OCI-M2 (cell line): ENCODE results near the gene TNK2.
"Not testable (repeated sequence)": the region's sequence is repeated elsewhere in the genome, so short reads cannot be mapped to it uniquely, and the experiment has no call there.

Source experiments
- DNase-seq: peaks from one replicate; lab custom pipeline; 2025; ENCODE audit not compliant: unreplicated experiment; lab: John Stamatoyannopoulos, UW

TNK2 gene

DNA sequence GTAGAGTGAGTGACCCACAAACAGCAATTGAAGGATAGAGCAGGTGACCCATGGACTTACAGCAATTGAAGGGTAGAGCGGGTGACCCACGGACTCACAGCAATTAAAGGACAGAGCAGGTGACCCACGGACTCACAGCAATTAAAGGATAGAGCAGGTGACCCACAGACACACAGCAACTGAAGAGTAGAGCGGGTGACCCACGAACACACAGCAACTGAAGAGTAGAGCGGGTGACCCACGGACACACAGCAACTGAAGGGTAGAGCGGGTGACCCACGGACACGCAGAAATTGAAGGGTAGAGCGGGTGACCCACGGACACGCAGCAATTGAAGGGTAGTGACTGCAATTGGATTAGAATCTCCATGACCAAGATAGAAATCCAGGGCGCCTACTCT, 9.8 kb upstream of the TNK2 start:
- no peak for DNase-seq

DNA sequence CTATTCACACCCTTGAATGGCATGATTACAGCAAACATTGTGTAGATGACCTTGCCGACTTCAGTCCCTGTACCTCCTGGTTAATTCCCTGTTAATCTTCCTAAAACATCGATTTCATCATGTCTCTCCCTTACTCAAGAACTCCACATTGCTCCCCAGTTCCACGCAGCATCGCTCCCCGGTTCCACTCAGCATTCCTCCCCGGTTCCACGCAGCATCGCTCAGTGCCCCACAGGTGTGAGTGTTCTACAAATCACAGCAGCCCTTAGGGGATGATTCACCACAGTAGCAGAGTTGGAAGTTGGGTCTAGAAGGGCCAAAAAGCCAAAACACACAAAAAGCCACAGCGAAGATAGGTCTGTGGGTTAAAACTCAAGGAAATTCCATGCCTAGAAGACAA, 8.6 kb upstream of the TNK2 start:
- DNase-seq, result no peak

DNA sequence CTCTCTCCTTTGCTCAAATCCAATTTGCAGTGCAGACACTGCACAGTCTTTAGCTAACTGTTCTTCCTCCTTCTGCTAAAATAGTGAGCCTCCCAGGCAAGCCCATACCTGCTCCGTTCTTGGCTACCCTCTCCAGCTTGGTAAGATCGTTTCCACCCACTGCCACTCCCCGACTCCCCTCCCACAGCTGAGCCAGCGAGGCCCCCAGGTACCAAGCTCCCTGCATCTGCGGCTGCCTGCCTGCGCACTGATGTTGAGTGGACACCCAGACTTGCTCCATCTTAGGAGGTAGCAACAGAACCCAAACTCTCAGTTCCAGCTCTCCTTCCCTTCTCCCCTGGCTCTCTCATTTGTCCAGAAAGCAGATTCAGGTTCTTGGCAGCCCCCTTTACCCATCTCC, 7.9 kb upstream of the TNK2 start:
- no peak for DNase-seq

GRCh38 chr3:195914648-195915473, 6.5 kb upstream of the TNK2 start:
- DNase-seq, result no peak

DNA sequence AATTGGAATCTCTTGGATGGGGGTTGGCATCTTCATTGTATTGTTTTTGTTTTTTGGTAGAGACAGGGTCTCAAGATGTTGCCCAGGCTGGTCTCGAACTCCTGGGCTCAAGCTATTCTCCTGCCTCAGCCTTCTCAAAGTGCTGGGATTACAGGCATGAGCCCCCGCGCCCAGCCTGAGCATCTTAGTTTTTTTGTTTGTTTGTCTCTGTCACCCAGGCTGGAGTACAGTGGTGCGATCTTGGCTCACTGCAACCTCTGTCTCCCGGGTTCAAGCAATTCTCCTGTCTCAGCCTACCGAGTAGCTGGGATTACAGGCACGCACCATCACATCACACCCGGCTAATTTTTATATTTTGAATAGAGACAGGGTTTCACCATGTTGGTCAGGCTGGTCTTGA, 5.8 kb upstream of the TNK2 start:
- DNase-seq, result not testable (repeated sequence)

GRCh38 chr3:195913382-195913781, 5.0 kb upstream of the TNK2 start:
- no peak for DNase-seq

DNA sequence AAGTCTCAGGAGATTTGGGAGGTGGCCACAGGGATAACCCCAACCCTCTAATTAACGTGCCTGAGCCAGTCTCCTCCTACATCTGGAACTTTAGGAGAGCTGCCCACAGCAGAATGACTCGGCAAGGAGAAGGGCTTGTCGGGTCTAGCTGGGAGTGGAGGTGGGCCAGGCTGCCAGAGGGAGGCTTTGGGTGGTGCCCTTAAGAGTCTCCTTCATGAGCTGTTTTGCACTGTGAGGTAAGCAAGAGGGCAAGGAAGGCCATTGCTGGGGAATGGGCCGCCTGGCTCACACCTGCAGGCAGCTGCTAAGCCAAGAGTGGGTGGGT, 3.6 kb upstream of the TNK2 start:
- DNase-seq, result no peak

GRCh38 chr3:195911041-195911945, 2.9 kb upstream of the TNK2 start:
- no peak for DNase-seq

- DNase-seq, result no peak
Observed at GRCh38 chr3:195910499-195910845, 2.1 kb upstream of the TNK2 start.

- DNase-seq, result no peak
Observed at GRCh38 chr3:195909644-195910498, 1.5 kb upstream of the TNK2 start.

DNA sequence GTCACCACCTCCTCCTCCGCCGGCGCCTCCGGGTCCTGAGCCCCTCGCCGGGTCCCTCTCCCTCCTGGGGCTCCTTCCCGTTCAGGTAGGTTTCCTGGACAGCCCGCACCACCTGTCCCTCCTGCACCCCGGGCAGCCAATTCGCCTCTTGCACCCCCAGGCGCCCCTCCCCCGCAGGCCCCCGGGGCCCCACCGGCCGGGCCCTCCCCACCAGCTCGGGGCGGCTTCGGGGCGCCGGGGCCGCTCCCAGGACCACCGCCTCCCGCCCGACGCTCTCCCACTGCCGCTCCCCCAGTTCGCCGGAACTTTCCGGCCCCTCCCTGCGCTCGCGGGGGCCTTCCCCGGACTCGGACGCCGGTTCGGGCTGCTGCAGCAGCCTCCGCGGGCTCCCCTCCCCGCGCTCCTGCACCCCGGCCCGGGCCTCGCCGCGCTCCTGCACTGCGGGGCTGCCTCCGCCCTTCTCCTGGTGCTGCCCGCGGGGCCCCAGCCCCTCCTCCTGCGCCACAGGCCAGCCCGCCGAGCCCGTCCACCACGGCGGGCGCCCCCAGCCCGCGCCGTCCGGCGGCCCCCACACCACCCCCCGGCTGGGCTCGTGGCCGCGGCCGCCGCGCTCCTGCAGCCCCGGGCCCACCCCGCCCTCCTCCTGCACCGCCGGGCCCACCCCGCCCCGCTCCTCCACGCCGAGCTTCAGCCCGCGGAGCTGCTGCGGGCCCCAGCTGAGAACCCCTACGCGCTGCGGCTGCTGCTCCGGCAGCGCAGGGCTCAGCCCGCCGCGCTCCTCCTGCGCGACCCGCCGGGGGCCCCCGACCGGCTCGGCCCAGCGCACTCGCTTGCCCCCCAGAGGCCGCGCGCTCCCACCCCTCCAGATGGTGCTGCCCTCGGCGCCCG, 587 bp upstream of the TNK2 start:
- no peak for DNase-seq

DNA sequence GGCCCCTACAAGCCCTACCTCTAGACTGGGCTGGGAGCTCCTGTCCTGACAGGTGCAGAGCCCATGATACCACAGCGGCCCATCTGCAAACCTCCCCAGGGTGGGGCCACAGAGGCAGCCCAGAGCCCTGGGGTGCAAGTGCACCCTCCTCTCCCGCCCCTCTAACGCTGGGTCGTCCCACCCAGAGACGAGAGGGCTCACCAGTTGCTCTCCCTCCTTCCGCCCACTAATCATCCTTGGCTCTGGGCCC, 742 bp downstream of the TNK2 start:
- DNase-seq, result no peak

DNA sequence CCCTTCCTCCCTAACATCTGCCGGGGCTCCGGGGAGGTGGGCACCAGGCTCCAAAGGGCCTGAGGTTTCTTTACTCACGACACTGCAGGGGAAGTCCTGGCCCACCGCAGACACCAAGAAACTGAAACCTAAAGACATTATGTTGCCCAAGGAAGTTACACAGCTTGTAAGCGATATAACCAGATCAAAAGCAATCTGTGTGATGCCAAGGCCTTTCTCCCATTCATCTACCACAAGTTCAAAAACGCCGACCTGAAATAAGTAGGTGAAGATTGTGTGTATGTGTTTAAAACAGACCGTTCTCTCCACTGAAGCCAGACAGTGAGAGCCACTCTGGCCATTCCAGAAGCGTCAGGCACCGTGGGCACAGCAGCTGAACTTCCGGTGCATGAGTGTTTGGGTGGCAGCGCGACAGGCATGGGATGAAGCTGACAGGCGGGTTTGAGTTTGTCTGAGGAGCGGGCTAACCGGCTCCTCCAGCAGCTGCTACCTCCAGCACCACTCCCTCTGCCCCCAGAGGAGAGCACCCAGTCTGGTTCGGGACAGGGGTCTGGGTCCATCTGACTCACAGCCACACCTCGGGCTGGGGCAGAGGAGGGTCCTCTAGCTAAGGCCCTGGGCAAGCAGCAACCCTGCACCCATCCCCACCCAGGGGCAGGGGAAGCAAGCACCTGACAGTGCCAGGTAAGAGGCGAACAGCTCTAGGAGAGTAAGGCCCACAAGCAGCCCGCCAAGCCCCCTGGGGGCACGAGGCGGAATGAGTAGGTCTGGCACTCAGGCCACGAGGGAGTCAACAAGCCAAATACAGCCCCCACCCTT, 1.3 kb downstream of the TNK2 start:
- DNase-seq, result no peak

DNA sequence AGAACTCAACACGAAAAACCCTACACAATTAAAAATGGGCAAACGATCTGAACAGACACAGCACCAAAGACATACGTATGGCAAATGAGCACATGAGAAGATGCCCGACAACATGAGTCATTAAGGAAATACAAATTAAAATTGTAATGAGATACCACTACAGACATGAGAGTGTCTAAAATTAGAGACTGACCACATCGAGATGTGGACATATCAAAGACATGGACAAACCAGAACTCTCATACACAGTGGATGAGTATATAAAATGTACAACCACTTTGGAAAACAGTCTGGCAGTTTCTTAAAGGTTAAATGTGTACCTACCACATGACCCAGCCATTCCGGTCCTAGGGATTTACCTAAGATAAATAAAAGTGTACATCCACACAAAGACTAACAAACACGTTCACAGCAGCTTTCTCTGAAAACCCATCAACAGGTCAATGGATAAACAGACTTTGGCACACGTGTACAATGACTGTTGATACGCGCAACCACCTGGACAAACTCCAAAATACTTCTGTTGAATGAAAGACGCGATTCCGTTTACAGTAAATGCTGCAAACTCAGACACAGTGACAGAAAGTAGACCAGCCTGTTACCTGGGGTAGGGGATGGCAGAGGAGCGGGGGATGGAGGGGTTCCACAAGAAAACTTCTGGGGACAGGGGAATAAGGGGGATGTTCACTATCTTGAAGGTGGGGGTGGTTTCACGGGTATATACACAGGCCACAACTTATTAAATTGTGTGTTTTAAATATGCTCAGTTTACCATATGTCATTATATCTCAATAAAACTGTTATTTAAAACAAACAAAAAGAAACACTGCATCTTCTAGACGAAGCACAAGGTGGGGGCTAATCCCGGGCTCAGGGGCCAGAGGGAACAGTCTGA, 2.1 kb downstream of the TNK2 start:
- DNase-seq, result no peak

DNA sequence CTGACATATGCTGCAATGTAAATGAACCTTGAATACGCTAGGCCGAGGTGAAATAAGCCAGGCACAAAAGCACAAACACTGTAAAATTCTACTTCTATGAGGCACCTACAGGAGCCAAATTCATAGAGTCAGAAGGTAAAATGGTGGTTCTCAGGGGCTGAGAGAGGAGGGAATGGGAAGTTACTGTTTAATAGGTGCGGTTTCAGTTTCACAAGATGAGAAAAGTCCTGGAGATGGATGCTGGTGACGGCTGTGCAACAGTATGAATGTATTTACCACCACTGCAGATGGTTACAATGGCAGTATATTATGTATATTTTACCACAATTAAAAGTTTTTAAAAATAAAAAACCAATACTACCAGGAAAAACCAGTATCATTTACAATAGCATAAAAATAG, 4.0 kb downstream of the TNK2 start:
- DNase-seq, result no peak

- no peak for DNase-seq
Observed at GRCh38 chr3:195903950-195904290, 4.4 kb downstream of the TNK2 start.

DNA sequence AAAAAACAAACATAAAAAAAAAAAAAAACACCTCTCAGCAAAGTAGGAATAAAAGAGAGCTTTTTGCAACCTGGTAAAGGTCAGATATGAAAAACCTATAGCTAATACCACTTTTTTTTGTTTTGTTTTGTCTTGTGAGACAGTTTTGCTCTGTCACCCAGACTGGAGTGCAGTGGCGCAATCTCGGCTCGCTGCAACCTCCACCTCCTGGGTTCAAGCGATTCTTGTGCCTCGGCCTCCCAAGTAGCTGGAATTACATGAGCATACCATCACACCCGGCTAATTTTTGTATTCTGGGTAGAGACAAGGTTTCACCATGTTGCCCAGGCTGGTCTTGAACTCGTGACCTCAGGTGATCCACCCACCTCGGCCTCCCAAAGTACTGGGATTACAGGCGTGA, 5.7 kb downstream of the TNK2 start:
- not testable (repeated sequence) for DNase-seq

- DNase-seq, result not testable (repeated sequence)
Observed at GRCh38 chr3:195901836-195902585, 6.3 kb downstream of the TNK2 start.
